CD4-positive, alpha-beta T cell (primary cell): Measurements from ENCODE around the gene TREM1. TPM values are rescaled to one million over a fixed set of nuclear protein-coding genes. Genes with fewer than 3 reads are reported as not detected.
A peak's percentile ranks its signal among the peaks of the same experiment; 100 is the strongest.

Source experiments
- ATAC-seq: fragments of 200-7000 bp; cut with Tn5 transposase; one replicate; pipeline ENCODE4 v1.10.0; 2022; ENCODE audit warnings: mild to moderate bottlenecking; ENCODE audit not compliant: poor library complexity
- CTCF ChIA-PET: fragments of 350-600 bp; sonication (Branson Sonifier 250); formaldehyde crosslinking; loops from one replicate; lab custom pipeline; 2021; ENCODE audit warnings: antibody characterized with exemption, inconsistent platforms; lab: Charles Lee
- POLR2A ChIA-PET: fragments of 350-600 bp; sonication (Branson Sonifier 250); formaldehyde crosslinking; loops from one replicate; lab custom pipeline; 2021; ENCODE audit warnings: antibody characterized with exemption, inconsistent platforms; lab: Charles Lee
- DNase-seq, 14 experiments: peaks; one replicate each; pipeline ENCODE4 v3.0.0-alpha.2; 2013 to 2020; ENCODE audit warnings: mixed read lengths in 2 of 14
- H3K27ac ChIP-seq, 2 donors: one replicate each; pipeline versions ENCODE4 v1.5.1 to v1.7.0; 2013; ENCODE audit warnings: low read length in 2 of 2, low read depth in 1 of 2, mild to moderate bottlenecking in 1 of 2
- H3K27me3 ChIP-seq, 2 experiments: 1 replicate in 1 of 2; 2 replicates in 1 of 2; pipeline versions ENCODE4 v1.6.1 to v1.7.0; 2013; ENCODE audit warnings: low read length in 2 of 2, control low read depth in 1 of 2, mild to moderate bottlenecking in 1 of 2, moderate library complexity in 1 of 2; ENCODE audit not compliant: insufficient read depth in 2 of 2, control insufficient read depth in 1 of 2
- H3K36me3 ChIP-seq: one replicate; pipeline ENCODE4 v1.6.1; 2013; ENCODE audit warnings: low read length, control low read depth; ENCODE audit not compliant: insufficient read depth
- H3K4me1 ChIP-seq: one replicate; pipeline ENCODE4 v1.6.1; 2013; ENCODE audit warnings: low read length, control low read depth; ENCODE audit not compliant: insufficient read depth
- H3K4me3 ChIP-seq: one replicate; pipeline ENCODE4 v1.5.1; 2013; ENCODE audit warnings: mild to moderate bottlenecking, low read length, moderate library complexity
- H3K9me3 ChIP-seq, 2 experiments: 1 replicate in 1 of 2; 2 replicates in 1 of 2; pipeline versions ENCODE4 v1.6.1 to v1.7.0; 2013; ENCODE audit warnings: low read length in 2 of 2, mild to moderate bottlenecking in 2 of 2, control low read depth in 1 of 2, moderate library complexity in 1 of 2; ENCODE audit not compliant: control insufficient read depth in 1 of 2, insufficient read depth in 1 of 2
- H3K27ac Mint-ChIP-seq: one replicate; pipeline ENCODE4 v1.8.0; 2020; ENCODE audit warnings: mixed read lengths
- H3K27me3 Mint-ChIP-seq: one replicate; pipeline ENCODE4 v1.8.0; 2021; ENCODE audit warnings: mixed read lengths
- H3K36me3 Mint-ChIP-seq: one replicate; pipeline ENCODE4 v1.8.0; 2021; ENCODE audit warnings: low read depth, mixed read lengths
- H3K4me1 Mint-ChIP-seq: one replicate; pipeline ENCODE4 v1.8.0; 2021; ENCODE audit warnings: low read depth, mixed read lengths
- H3K4me3 Mint-ChIP-seq: one replicate; pipeline ENCODE4 v1.8.0; 2020; ENCODE audit warnings: mild to moderate bottlenecking, mixed read lengths
- H3K9me3 Mint-ChIP-seq: one replicate; pipeline ENCODE4 v1.8.0; 2020; ENCODE audit warnings: mixed read lengths
- intact Hi-C, 2 experiments: fragments of 100-400 bp; cut with DNase I in 1 of 2; cut with micrococcal nuclease in 1 of 2; formaldehyde crosslinking; loops; one replicate each; pipeline versions ENCODE4 v1.15.1 to v1.9.0; 2023 to 2025; cut with DNase I, micrococcal nuclease
- total RNA-seq, 174 experiments: library from RNA in 2 of 174; stranded (reverse) in 2 of 174; gene quantifications; one replicate each; pipeline ENCODE4 v1.2.3 and lab custom pipeline; 2021 to 2026
- TF ChIP-seq, protein P1 (sequence below): fragments of 200-600 bp; IDR thresholded peaks from one replicate; pipeline ENCODE4 v1.8.0; 2022; ENCODE audit warnings: antibody characterized with exemption, mild to moderate bottlenecking

Gene TREM1
- total RNA-seq, 2 experiments from 2014 or later = 1.8 to 2.8 TPM

DNA sequence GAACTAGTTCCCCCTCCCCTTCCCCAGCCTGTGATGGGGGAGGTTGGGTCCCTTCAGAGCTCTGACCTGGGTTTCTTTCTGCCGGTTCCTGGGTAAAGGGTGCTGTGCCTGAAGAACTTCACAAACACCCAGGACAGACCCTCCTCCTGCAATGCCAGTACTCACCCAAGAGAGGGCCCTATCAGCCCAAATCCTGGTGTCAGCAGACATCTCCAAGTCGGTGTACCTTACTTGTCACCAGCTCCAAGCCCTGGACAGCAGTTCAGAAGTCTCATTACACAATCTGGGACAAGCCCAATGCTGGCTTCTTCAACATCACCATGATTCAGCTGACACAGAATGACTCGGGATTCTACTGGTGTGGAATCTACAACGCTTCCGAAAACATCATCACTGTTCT, 57.9 kb downstream of the TREM1 start:
- Mint-ChIP-seq H3K4me3 (no peak overlapping the region), H3K9me3 (no peaks in the 10 kb centered on the region), H3K4me1 (no peaks in the 10 kb centered on the region), H3K36me3 (no peaks in the 10 kb centered on the region), H3K27me3 (peaks cover 22% of the 10 kb centered on the region), H3K27ac (no peak overlapping the region)
- TF ChIP-seq, protein P1, sequence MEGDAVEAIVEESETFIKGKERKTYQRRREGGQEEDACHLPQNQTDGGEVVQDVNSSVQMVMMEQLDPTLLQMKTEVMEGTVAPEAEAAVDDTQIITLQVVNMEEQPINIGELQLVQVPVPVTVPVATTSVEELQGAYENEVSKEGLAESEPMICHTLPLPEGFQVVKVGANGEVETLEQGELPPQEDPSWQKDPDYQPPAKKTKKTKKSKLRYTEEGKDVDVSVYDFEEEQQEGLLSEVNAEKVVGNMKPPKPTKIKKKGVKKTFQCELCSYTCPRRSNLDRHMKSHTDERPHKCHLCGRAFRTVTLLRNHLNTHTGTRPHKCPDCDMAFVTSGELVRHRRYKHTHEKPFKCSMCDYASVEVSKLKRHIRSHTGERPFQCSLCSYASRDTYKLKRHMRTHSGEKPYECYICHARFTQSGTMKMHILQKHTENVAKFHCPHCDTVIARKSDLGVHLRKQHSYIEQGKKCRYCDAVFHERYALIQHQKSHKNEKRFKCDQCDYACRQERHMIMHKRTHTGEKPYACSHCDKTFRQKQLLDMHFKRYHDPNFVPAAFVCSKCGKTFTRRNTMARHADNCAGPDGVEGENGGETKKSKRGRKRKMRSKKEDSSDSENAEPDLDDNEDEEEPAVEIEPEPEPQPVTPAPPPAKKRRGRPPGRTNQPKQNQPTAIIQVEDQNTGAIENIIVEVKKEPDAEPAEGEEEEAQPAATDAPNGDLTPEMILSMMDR = no peak
- H3K27me3 ChIP-seq = no peaks in the 10 kb centered on the region
- intact Hi-C loops = no loop called here
- no peaks in the 10 kb centered on the region for H3K36me3 ChIP-seq
- DNase-seq = peak in 2 of 14 experiments; percentile 54 to 67
- POLR2A ChIA-PET = no interaction called here
- H3K27ac ChIP-seq = no peak overlapping the region
- no peak for ATAC-seq
- CTCF ChIA-PET = no interaction called here
- H3K9me3 ChIP-seq = no peaks in the 10 kb centered on the region
- no peak overlapping the region for H3K4me3 ChIP-seq
- H3K4me1 ChIP-seq = no peaks in the 10 kb centered on the region

DNA sequence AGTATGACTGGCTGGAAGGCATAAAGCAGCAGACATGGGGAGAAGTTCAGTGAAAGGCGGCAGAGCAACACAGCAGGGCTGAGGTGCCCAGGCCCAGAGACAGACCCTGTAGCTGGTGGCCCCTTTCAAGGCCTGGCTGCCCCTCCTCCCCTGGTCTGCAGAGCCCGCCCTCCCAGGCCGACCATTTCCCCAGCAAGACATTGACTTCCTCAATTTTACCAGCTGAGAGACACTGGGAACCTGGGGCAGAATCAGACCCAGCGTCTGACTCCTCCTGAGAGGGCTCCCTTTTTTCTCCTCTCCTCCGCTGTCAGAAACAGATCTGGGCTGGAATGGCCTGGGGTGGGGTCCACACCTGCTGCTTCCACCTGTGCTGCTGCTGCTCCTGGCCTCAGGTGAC, 58.4 kb downstream of the TREM1 start, which contains the start of gene TREML4:
TREML4 (plus strand) TSS at position 254 of the 400 bp plus-strand sequence; CDS start at position 333, 79 bp downstream.
- Histone ChIP-seq H3K36me3 (no peaks in the 10 kb centered on the region), H3K27me3 (no peaks in the 10 kb centered on the region), H3K9me3 (no peaks in the 10 kb centered on the region), H3K27ac (no peak within 1 kb of the TSS), H3K4me1 (no peaks in the 10 kb centered on the region), H3K4me3 (no peak within 1 kb of the TSS)
- H3K4me3 Mint-ChIP-seq = no peak within 1 kb of the TSS
- ATAC-seq = no peak
- no peaks in the 10 kb centered on the region for H3K9me3 Mint-ChIP-seq
- no peak within 1 kb of the TSS for H3K27ac Mint-ChIP-seq
- H3K4me1 Mint-ChIP-seq = no peaks in the 10 kb centered on the region
- TF ChIP-seq, protein P1 = no peak
- H3K27me3 Mint-ChIP-seq = peaks cover 22% of the 10 kb centered on the region
- POLR2A ChIA-PET = no interaction called here
- peak in 1 of 14 experiments; percentile 13 for DNase-seq
- CTCF ChIA-PET = no interaction called here
- intact Hi-C loops = no loop called here
- H3K36me3 Mint-ChIP-seq = no peaks in the 10 kb centered on the region

DNA sequence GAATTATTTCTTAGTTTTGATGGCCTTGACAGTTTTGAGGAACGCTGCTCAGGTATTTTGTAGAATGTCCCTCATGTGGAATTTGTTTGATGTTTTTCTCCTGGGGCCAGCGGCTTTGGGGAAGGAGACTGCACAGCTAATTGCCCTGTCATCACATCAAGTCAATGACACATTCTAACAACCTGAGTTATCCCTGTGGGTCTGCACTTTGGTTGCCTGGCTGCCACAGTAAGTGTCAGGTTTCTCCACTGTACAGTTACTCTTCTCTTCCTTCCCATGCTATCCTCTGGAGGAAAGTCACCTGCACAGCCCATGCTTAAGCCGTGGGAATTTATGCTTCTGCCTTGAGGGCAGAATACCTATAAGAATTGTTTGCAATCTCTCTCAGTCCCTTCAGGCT, 59.7 kb downstream of the TREM1 start:
- no peak overlapping the region for H3K4me3 ChIP-seq
- intact Hi-C loops = no loop called here
- no peaks in the 10 kb centered on the region for H3K27me3 ChIP-seq
- ChIA-PET POLR2A (no interaction called here), CTCF (no interaction called here)
- no peaks in the 10 kb centered on the region for H3K9me3 Mint-ChIP-seq
- no peak overlapping the region for H3K27ac Mint-ChIP-seq
- no peak overlapping the region for H3K4me3 Mint-ChIP-seq
- H3K4me1 Mint-ChIP-seq = peaks cover 4% of the 10 kb centered on the region
- peaks cover 22% of the 10 kb centered on the region for H3K27me3 Mint-ChIP-seq
- no peak overlapping the region for H3K27ac ChIP-seq
- ATAC-seq (no peak), DNase-seq (no peak)
- no peaks in the 10 kb centered on the region for H3K36me3 ChIP-seq
- TF ChIP-seq, protein P1 = no peak
- H3K4me1 ChIP-seq = no peaks in the 10 kb centered on the region
- H3K36me3 Mint-ChIP-seq = no peaks in the 10 kb centered on the region
- no peaks in the 10 kb centered on the region for H3K9me3 ChIP-seq
